Adrenal gland (tissue), 12 donors: ENCODE measurements around the gene PRR18. TPM values are rescaled to one million over a fixed set of nuclear protein-coding genes. Genes with fewer than 3 reads are reported as not detected.
A peak's percentile ranks its signal among the peaks of the same experiment; 100 is the strongest.

Experiments
- DNase-seq, 7 donors: peaks; one replicate each; pipeline ENCODE4 v3.0.0-alpha.2; 2019 to 2020
- H3K27ac ChIP-seq, 5 donors: fragments of 200-600 bp; sonication (generic) in 4 of 5; 1 replicate in 3 of 5; 2 replicates in 2 of 5; pipeline versions ENCODE4 v1.5.1 to v1.8.0; 2016 to 2020; ENCODE audit warnings: mild to moderate bottlenecking in 1 of 5
- H3K27me3 ChIP-seq: fragments of 200-600 bp; 2 replicates; pipeline ENCODE4 v1.8.0; 2021
- H3K36me3 ChIP-seq, 2 donors: fragments of 200-600 bp; replicated peaks in 1 of 2; 1 replicate in 1 of 2; 2 replicates in 1 of 2; pipeline versions ENCODE4 v1.5.1 to v1.8.0; 2018 to 2022
- H3K4me1 ChIP-seq, 2 donors: fragments of 200-600 bp; replicated peaks in 1 of 2; 1 replicate in 1 of 2; 2 replicates in 1 of 2; pipeline versions ENCODE4 v1.5.1 to v1.8.0; 2018 to 2021
- H3K4me3 ChIP-seq, 4 donors: fragments of 200-600 bp; sonication (generic) in 3 of 4; one replicate each; pipeline ENCODE4 v1.5.1; 2016 to 2018
- H3K9me3 ChIP-seq, 3 donors: fragments of 200-600 bp; sonication (generic) in 1 of 3; replicated peaks in 1 of 3; 1 replicate in 2 of 3; 2 replicates in 1 of 3; pipeline versions ENCODE4 v1.5.1 to v1.8.0; 2016 to 2021
- CTCF ChIP-seq, 6 experiments: fragments of 450-650 bp in 4 of 6; fragments of 200-600 bp in 2 of 6; sonication (generic) in 1 of 6; IDR thresholded peaks; 1 replicate in 5 of 6; 2 replicates in 1 of 6; pipeline versions ENCODE4 v1.5.1 to v1.8.0; 2016 to 2021; ENCODE audit warnings: antibody characterized with exemption in 6 of 6, mild to moderate bottlenecking in 2 of 6, moderate library complexity in 1 of 6
- POLR2A ChIP-seq, 2 donors: fragments of 450-650 bp; IDR thresholded peaks; one replicate each; pipeline ENCODE4 v1.6.1; 2017; ENCODE audit warnings: antibody characterized with exemption in 2 of 2, mild to moderate bottlenecking in 2 of 2, moderate library complexity in 1 of 2
- WGBS, 4 donors: extraction: QIAGEN DNeasy Blood & Tissue Kit in 2 of 4; methylation state at CpG; one replicate each; pipeline versions ENCODE4 v1.1.5 to v1.1.7; 2013 to 2017; 5-methylcytosine and 5-hydroxymethylcytosine counted together
- intact Hi-C, 2 donors: fragments of 100-400 bp; cut with DNase I; formaldehyde crosslinking; loops; one replicate each; pipeline versions ENCODE4 v1.14.1 to v1.15.0; 2022 to 2023
- polyA plus RNA-seq, 3 donors: library from polyadenylated mRNA; stranded (reverse); fragments of 200-250 nt in 2 of 3; fragments of 350-450 nt in 1 of 3; fragmentation: Illumina TruSeq in 1 of 3; extraction: RNeasy Lipid Tissue Mini Kit (QIAGEN cat#74804) in 1 of 3; gene quantifications; one replicate each; pipeline ENCODE4 v1.2.3, GENCODE V29; 2013 to 2014
- total RNA-seq, 9 donors: library from RNA; depleted of rRNA in 4 of 9; stranded (reverse); fragments of >200 nt in 4 of 9; fragments of 120-200 nt in 1 of 9; fragmentation: NEBNext Ultra II Directional in 1 of 9; extraction: Animal tissue kit (Norgen Biotek cat#: 25700) in 1 of 9; gene quantifications; one replicate each; pipeline versions ENCODE4 v1.1.0 to v1.2.4, GENCODE V29; 2013 to 2023
- donor health status: healthy with polysubstance abuse.
- donor health status: Bipolar disorder and iron deficiency.
- donor health status: DM: yes; HTN: yes; CAD: no.
- donor health status: DM: no; HTN: no; CAD: no.
- donor health status: DM: no; HTN: no; CAD: no.
- donor health status: DM: yes; HTN: yes; CAD: no.

The PRR18 gene
- total and polyA plus RNA-seq, 12 donors, result 0.07 to 0.60 (median 0.07) TPM; not detected in 9

GRCh38 chr6:166317261-166318212 is 9.3 kb upstream of the PRR18 start:
- WGBS, 4 donors, result 88 to 90% (median 89%) methylated on average over 19 of the region's 19 CpGs

GRCh38 chr6:166315436-166315835 is 7.2 kb upstream of the PRR18 start:
- 75 to 84% (median 81%) methylated on average over 11 of the region's 11 CpGs for WGBS, 4 donors
- H3K27ac ChIP-seq, result no peak overlapping the region
- no peaks in the 10 kb centered on the region for H3K4me1 ChIP-seq
- no peak for TF ChIP-seq POLR2A (IDR thresholded peaks at IDR 0.05)
- no peak for DNase-seq
- peaks cover 0 to 10% of the 10 kb centered on the region in 2 donors for H3K36me3 ChIP-seq
- intact Hi-C loops, result no loop called here
- H3K9me3 ChIP-seq, result no peaks in the 10 kb centered on the region
- H3K4me3 ChIP-seq, result no peak overlapping the region
- no peaks in the 10 kb centered on the region for H3K27me3 ChIP-seq

More at GRCh38 chr6:166317261-166318212, 9.3 kb upstream of the PRR18 start:
- Histone ChIP-seq H3K36me3 (peaks cover 0 to 26% of the 10 kb centered on the region in 2 donors), H3K27ac (no peak overlapping the region), H3K9me3 (no peaks in the 10 kb centered on the region), H3K27me3 (no peaks in the 10 kb centered on the region), H3K4me1 (no peaks in the 10 kb centered on the region), H3K4me3 (no peak overlapping the region)
- TF ChIP-seq CTCF (IDR thresholded peaks at IDR 0.05) (no peak), POLR2A (IDR thresholded peaks at IDR 0.05) (no peak)
- no peak for DNase-seq
- intact Hi-C loops, result no loop called here

DNA sequence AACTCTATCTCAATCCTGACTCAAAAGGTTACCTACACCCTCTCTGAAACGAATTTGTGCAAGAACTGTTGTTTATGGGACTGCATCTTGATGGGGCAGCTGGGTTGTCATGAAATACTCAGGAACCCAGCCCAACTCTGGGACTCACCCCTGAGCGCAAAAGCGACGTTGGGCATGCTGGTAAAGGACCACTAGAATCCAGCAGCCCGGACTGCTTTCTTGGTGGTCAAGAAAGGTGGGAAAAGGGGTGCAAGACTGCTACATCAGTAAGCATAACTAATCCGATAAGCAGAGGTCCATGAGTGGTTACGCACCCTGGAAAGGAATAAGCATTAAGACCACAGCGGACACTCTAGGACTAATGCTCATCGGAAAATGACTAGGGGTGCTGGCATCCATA is 6.3 kb upstream of the PRR18 start:
- H3K27ac ChIP-seq, result no peak overlapping the region

GRCh38 chr6:166313255-166314070 is 5.3 kb upstream of the PRR18 start:
- Histone ChIP-seq H3K4me3 (no peak overlapping the region), H3K4me1 (peaks cover 0 to under 1% of the 10 kb centered on the region in 2 donors), H3K9me3 (no peaks in the 10 kb centered on the region), H3K27ac (no peak overlapping the region), H3K36me3 (no peaks in the 10 kb centered on the region), H3K27me3 (peaks cover 9% of the 10 kb centered on the region)
- TF ChIP-seq POLR2A (IDR thresholded peaks at IDR 0.05) (no peak), CTCF (IDR thresholded peaks at IDR 0.05) (peak; percentile 41 to 65 (median 62))
- WGBS, 4 donors, result 45 to 54% (median 47%) methylated on average over 18 of the region's 18 CpGs
- intact Hi-C loops, result loop anchor here in 1 of 2 donors (5.0 kb wide), 1 partner anchor 89 kb away; no protein-coding TSS in a partner anchor
- DNase-seq, result peak in 5 of 7 donors; percentile 38 to 49 (median 41)

More for the DNA sequence above, 6.3 kb upstream of the PRR18 start:
- intact Hi-C loops, result loop anchor here in 1 of 2 donors (5.0 kb wide), 1 partner anchor 88 kb away; no protein-coding TSS in a partner anchor
- TF ChIP-seq CTCF (IDR thresholded peaks at IDR 0.05), result no peak
- no peak for TF ChIP-seq POLR2A (IDR thresholded peaks at IDR 0.05)
- Histone ChIP-seq H3K4me1 (no peaks in the 10 kb centered on the region), H3K27me3 (no peaks in the 10 kb centered on the region), H3K4me3 (no peak overlapping the region), H3K36me3 (no peaks in the 10 kb centered on the region), H3K9me3 (no peaks in the 10 kb centered on the region)
- WGBS, 4 donors, result 74 to 84% (median 79%) methylated on average over 9 of the region's 9 CpGs
- no peak for DNase-seq
